Endothelial cell of umbilical vein (primary cell): Measurements from ENCODE around the gene PCID2. TPM values are rescaled to one million over a fixed set of nuclear protein-coding genes. Genes with fewer than 3 reads are reported as not detected.

ENCODE experiments used
- BruUV-seq: library from RNA; stranded (reverse); fragments of 400-500 nt; replicated peaks from 2 replicates; lab custom pipeline; 2021; lab: Mats Ljungman, UMichigan
- CTCF ChIA-PET: fragments of 300-600, 350-600 bp; sonication (Branson Sonifier 250); formaldehyde crosslinking; loops from one replicate; lab custom pipeline; 2021; ENCODE audit warnings: antibody characterized with exemption, inconsistent platforms; lab: Charles Lee
- POLR2A ChIA-PET: fragments of 300-600, 350-600 bp; sonication (Branson Sonifier 250); formaldehyde crosslinking; loops from one replicate; lab custom pipeline; 2021; ENCODE audit warnings: antibody characterized with exemption, inconsistent platforms; lab: Charles Lee
- DNase-seq: peaks from one replicate; pipeline ENCODE4 v3.0.0-alpha.2; 2011; ENCODE audit warnings: low read depth, low spot score
- FAIRE-seq: peaks from 2 replicates; lab custom pipeline; 2011; peaks lifted over from hg19 to GRCh38; lab: Jason Lieb, UNC
- H2AFZ ChIP-seq: 2 replicates; pipeline ENCODE4 v1.6.0; 2012; ENCODE audit warnings: low read depth, low read length, control low read depth, inconsistent platforms
- H3K27ac ChIP-seq: 2 replicates; pipeline ENCODE4 v1.5.1; 2011; ENCODE audit warnings: low read depth, mild to moderate bottlenecking, control low read depth, low read length, moderate library complexity; ENCODE audit not compliant: insufficient read depth
- H3K27me3 ChIP-seq, 2 experiments: 2 replicates each; pipeline versions ENCODE4 v1.6.0 to v1.6.1; 2011; ENCODE audit warnings: low read length in 2 of 2, mixed read lengths in 1 of 2; ENCODE audit not compliant: control insufficient read depth in 2 of 2, insufficient read depth in 2 of 2
- H3K36me3 ChIP-seq, 2 experiments: 2 replicates in 1 of 2; 3 replicates in 1 of 2; pipeline ENCODE4 v1.5.1; 2011; ENCODE audit warnings: low read length in 2 of 2, mild to moderate bottlenecking in 1 of 2, moderate library complexity in 1 of 2; ENCODE audit not compliant: control insufficient read depth in 2 of 2, insufficient read depth in 2 of 2; ENCODE audit errors: extremely low read depth in 1 of 2
- H3K4me1 ChIP-seq: 3 replicates; pipeline ENCODE4 v1.5.1; 2011; ENCODE audit warnings: mild to moderate bottlenecking, low read length; ENCODE audit not compliant: control insufficient read depth, insufficient read depth; ENCODE audit errors: extremely low read depth
- H3K4me2 ChIP-seq: 2 replicates; pipeline ENCODE4 v1.6.1; 2011; ENCODE audit warnings: low read length, control low read depth, mixed read lengths; ENCODE audit not compliant: insufficient read depth
- H3K4me3 ChIP-seq, 3 experiments: fragments of 200-600 bp in 1 of 3; sonication (generic), shearing (Covaris generic) in 1 of 3; replicated peaks in 1 of 3; 2 replicates each; pipeline ENCODE4 v1.5.1; 2011 to 2016; ENCODE audit warnings: control low read depth in 3 of 3, low read length in 3 of 3, mild to moderate bottlenecking in 2 of 3, inconsistent platforms in 1 of 3, low read depth in 1 of 3, moderate library complexity in 1 of 3; ENCODE audit not compliant: insufficient read depth in 1 of 3
- H3K79me2 ChIP-seq: 2 replicates; pipeline ENCODE4 v1.6.0; 2012; ENCODE audit warnings: low read length, inconsistent platforms; ENCODE audit not compliant: control insufficient read depth, insufficient read depth
- H3K9ac ChIP-seq: replicated peaks from 2 replicates; pipeline ENCODE3; 2011; ENCODE audit warnings: low read length, control low read depth; ENCODE audit not compliant: insufficient read depth; ENCODE audit errors: extremely low read depth
- H3K9me1 ChIP-seq: replicated peaks from 3 replicates; pipeline ENCODE4 v1.6.0; 2011; ENCODE audit warnings: mild to moderate bottlenecking, low read length; ENCODE audit not compliant: control insufficient read depth, insufficient read depth; ENCODE audit errors: extremely low read depth
- H3K9me3 ChIP-seq: replicated peaks from 2 replicates; pipeline ENCODE4 v1.5.1; 2012; ENCODE audit warnings: low read length, inconsistent platforms; ENCODE audit not compliant: control insufficient read depth, insufficient read depth
- H4K20me1 ChIP-seq: replicated peaks from 2 replicates; pipeline ENCODE3; 2011; ENCODE audit warnings: mild to moderate bottlenecking, low read length; ENCODE audit not compliant: control insufficient read depth, insufficient read depth; ENCODE audit errors: extremely low read depth
- FOS ChIP-seq: IDR thresholded peaks from 2 replicates; pipeline ENCODE4 v1.6.1; 2011; ENCODE audit warnings: mild to moderate bottlenecking, low read length, moderate library complexity, borderline replicate concordance; ENCODE audit not compliant: insufficient read depth
- GATA2 ChIP-seq: IDR thresholded peaks from 2 replicates; pipeline ENCODE4 v1.7.0; 2011; ENCODE audit warnings: low read depth, mild to moderate bottlenecking, moderate library complexity, mixed read lengths, low read length; ENCODE audit not compliant: insufficient read length, insufficient read depth
- JUN ChIP-seq: IDR thresholded peaks from 2 replicates; pipeline ENCODE4 v1.6.1; 2011; ENCODE audit warnings: borderline replicate concordance, low read depth; ENCODE audit not compliant: insufficient read length, insufficient read depth
- MYC ChIP-seq: IDR thresholded peaks from one replicate; pipeline ENCODE4 v1.6.1; 2011; ENCODE audit warnings: mild to moderate bottlenecking, low read depth, low read length
- POLR2AphosphoS5 ChIP-seq: IDR thresholded peaks from 2 replicates; pipeline ENCODE4 v1.6.1; 2012; ENCODE audit warnings: low read depth, mild to moderate bottlenecking, control low read depth, low read length, moderate library complexity; ENCODE audit not compliant: insufficient read depth
- dilution Hi-C: fragments of 300-500 bp; cut with MboI; formaldehyde crosslinking; loops from one replicate; pipeline ENCODE4 v1.15.0; 2019; ENCODE audit warnings: low sequenced_read_pairs; ENCODE audit not compliant: extremely low pct_ligation_motif_present
- intact Hi-C: fragments of 100-400 bp; cut with micrococcal nuclease; formaldehyde crosslinking; loops from one replicate; pipeline ENCODE4 v1.10.0; 2022
- polyA plus RNA-seq, 4 experiments: library from polyadenylated mRNA; depleted of rRNA in 3 of 4; stranded (reverse) in 3 of 4; unstranded in 1 of 4; fragments of >200 nt; gene quantifications; 2 replicates each; pipeline versions ENCODE4 v1.2.1 to v1.2.3, GENCODE V29; 2011 to 2012; ENCODE audit warnings: missing spikeins in 1 of 4
- total RNA-seq: library from RNA; stranded (reverse); gene quantifications from 2 replicates; pipeline ENCODE4 v1.2.3, GENCODE V29; 2021

Gene PCID2
- total and polyA plus RNA-seq, 2 donors (not counting 3 experiments of a cell fraction or from before 2014, with no cell fraction given): 52.1 to 55.6 TPM

- FAIRE-seq (peak; percentile 72), DNase-seq (peak; percentile 48)
- H3K27me3 ChIP-seq: no peaks in the 10 kb centered on the region
- no peak overlapping the region for H3K4me3 ChIP-seq
- intact Hi-C loops (no loop called here), dilution Hi-C loops (no loop called here)
- CTCF ChIA-PET: interaction anchor here (1.0 kb wide), 1 partner anchor 14 kb away, joined by 3 read pairs; no protein-coding TSS in a partner anchor
- no peaks in the 10 kb centered on the region for H4K20me1 ChIP-seq
- H3K9me3 ChIP-seq: no peaks in the 10 kb centered on the region
- TF ChIP-seq MYC (no peak), POLR2AphosphoS5 (peak; percentile 52), FOS (peak; percentile 24)
- H2AFZ ChIP-seq: no peak overlapping the region
- H3K79me2 ChIP-seq: peaks cover 19% of the 10 kb centered on the region
- no peak overlapping the region for H3K4me2 ChIP-seq
- H3K4me1 ChIP-seq: peaks cover 47% of the 10 kb centered on the region
- H3K36me3 ChIP-seq: peaks cover 14 to 21% of the 10 kb centered on the region in 2 experiments
- POLR2A ChIA-PET: no interaction called here
- no peaks in the 10 kb centered on the region for H3K9me1 ChIP-seq
- no TSS peak for BruUV-seq
- H3K9ac ChIP-seq: peak overlapping the region; percentile 2
- H3K27ac ChIP-seq: peak overlapping the region; percentile 41
These were observed 24.9 kb downstream of the PCID2 start for GRCh38 chr13:113183450-113184129.

- TF ChIP-seq FOS (no peak), JUN (no peak), GATA2 (no peak), POLR2AphosphoS5 (no peak)
- Histone ChIP-seq H3K9ac (no peak overlapping the region), H3K4me1 (peaks cover 46% of the 10 kb centered on the region), H3K27ac (no peak overlapping the region), H3K4me3 (no peak overlapping the region), H4K20me1 (no peaks in the 10 kb centered on the region), H3K9me3 (no peaks in the 10 kb centered on the region), H3K4me2 (no peak overlapping the region), H3K79me2 (peaks cover 19% of the 10 kb centered on the region), H3K9me1 (no peaks in the 10 kb centered on the region), H3K27me3 (no peaks in the 10 kb centered on the region), H2AFZ (no peak overlapping the region), H3K36me3 (peaks cover 13 to 16% of the 10 kb centered on the region in 2 experiments)
- intact Hi-C loops: no loop called here
- dilution Hi-C loops: no loop called here
- ChIA-PET CTCF (no interaction called here), POLR2A (no interaction called here)
- no TSS peak for BruUV-seq
- no peak for DNase-seq
- no peak for FAIRE-seq
These were observed 26.4 kb downstream of the PCID2 start for GRCh38 chr13:113182046-113182445.
